B cell (primary cell): ENCODE measurements around the gene PRDM2. TPM values are rescaled to one million over a fixed set of nuclear protein-coding genes. Genes with fewer than 3 reads are reported as not detected.
A peak's percentile ranks its signal among the peaks of the same experiment; 100 is the strongest.
"Not testable (repeated sequence)": the region's sequence is repeated elsewhere in the genome, so short reads cannot be mapped to it uniquely, and the experiment has no call there.

Source experiments
- ATAC-seq: fragments of 200-7000 bp; cut with Tn5 transposase; one replicate; pipeline ENCODE4 v1.10.0; 2021; ENCODE audit warnings: low read depth, mild to moderate bottlenecking, moderate number of reproducible peaks, moderate library complexity
- CTCF ChIA-PET: fragments of 350-600 bp; sonication (Branson Sonifier 250); formaldehyde crosslinking; loops from one replicate; lab custom pipeline; 2021; ENCODE audit warnings: antibody characterized with exemption, inconsistent platforms; lab: Charles Lee
- POLR2A ChIA-PET: fragments of 350-600 bp; sonication (Branson Sonifier 250); formaldehyde crosslinking; loops from one replicate; lab custom pipeline; 2021; ENCODE audit warnings: antibody characterized with exemption; lab: Charles Lee
- DNase-seq: peaks from one replicate; pipeline ENCODE4 v3.0.0; 2013
- H2AFZ ChIP-seq: 2 replicates; pipeline ENCODE4 v1.6.1; 2012; ENCODE audit warnings: mild to moderate bottlenecking, low read depth, low read length; ENCODE audit not compliant: insufficient read depth, poor library complexity, severe bottlenecking
- H3K27ac ChIP-seq, 2 donors: 1 replicate in 1 of 2; 2 replicates in 1 of 2; pipeline ENCODE4 v1.5.1; 2012 to 2013; ENCODE audit warnings: low read length in 2 of 2, mild to moderate bottlenecking in 2 of 2, moderate library complexity in 1 of 2
- H3K27me3 ChIP-seq, 4 experiments: fragments of 200-600 bp in 1 of 4; sonication (generic) in 1 of 4; replicated peaks in 1 of 4; 1 replicate in 2 of 4; 2 replicates in 2 of 4; pipeline versions ENCODE4 v1.6.1 to v1.7.0; 2013 to 2016; ENCODE audit warnings: low read length in 3 of 4, mild to moderate bottlenecking in 2 of 4, mixed read lengths in 1 of 4, moderate library complexity in 1 of 4; ENCODE audit not compliant: insufficient read depth in 4 of 4, control insufficient read depth in 3 of 4; ENCODE audit errors: control extremely low read depth in 1 of 4
- H3K36me3 ChIP-seq, 2 experiments: replicated peaks in 1 of 2; 1 replicate in 1 of 2; 2 replicates in 1 of 2; pipeline versions ENCODE4 v1.6.1 to v1.7.1; 2013; ENCODE audit warnings: low read length in 1 of 2; ENCODE audit not compliant: insufficient read depth in 2 of 2, control insufficient read depth in 1 of 2; ENCODE audit errors: control extremely low read depth in 1 of 2, extremely low read depth in 1 of 2
- H3K4me1 ChIP-seq, 2 donors: fragments of 200-600 bp in 1 of 2; sonication (generic) in 1 of 2; 1 replicate in 1 of 2; 2 replicates in 1 of 2; pipeline versions ENCODE4 v1.5.1 to v1.6.1; 2013 to 2017; ENCODE audit warnings: low read length in 2 of 2; ENCODE audit not compliant: control insufficient read depth in 2 of 2, insufficient read depth in 2 of 2
- H3K4me2 ChIP-seq: replicated peaks from 2 replicates; pipeline ENCODE3; 2012; ENCODE audit warnings: mild to moderate bottlenecking, low read depth, low read length; ENCODE audit not compliant: poor library complexity, severe bottlenecking
- H3K4me3 ChIP-seq, 5 experiments: fragments of 200-600 bp in 1 of 5; sonication (generic) in 1 of 5; 1 replicate in 3 of 5; 2 replicates in 2 of 5; pipeline versions ENCODE4 v1.5.1 to v1.7.0; 2011 to 2016; ENCODE audit warnings: low read length in 4 of 5, mild to moderate bottlenecking in 4 of 5, low read depth in 2 of 5, control low read depth in 1 of 5, moderate library complexity in 1 of 5; ENCODE audit not compliant: insufficient read depth in 1 of 5; ENCODE audit errors: control extremely low read depth in 1 of 5, extremely low read depth in 1 of 5
- H3K79me2 ChIP-seq: fragments of 200-600 bp; sonication (generic); one replicate; pipeline ENCODE4 v1.6.0; 2016; ENCODE audit warnings: low read length; ENCODE audit not compliant: control insufficient read depth, insufficient read depth
- H3K9ac ChIP-seq: fragments of 200-600 bp; sonication (generic); 2 replicates; pipeline ENCODE4 v1.6.1; 2017; ENCODE audit warnings: mild to moderate bottlenecking, low read length, moderate library complexity
- H3K9me3 ChIP-seq, 3 donors: one replicate each; pipeline versions ENCODE4 v1.6.1 to v1.7.1; 2013; ENCODE audit warnings: low read length in 2 of 3; ENCODE audit not compliant: control insufficient read depth in 2 of 3, insufficient read depth in 1 of 3; ENCODE audit errors: control extremely low read depth in 1 of 3
- H4K20me1 ChIP-seq: 2 replicates; pipeline ENCODE4 v1.6.0; 2012; ENCODE audit warnings: mild to moderate bottlenecking, low read length; ENCODE audit not compliant: insufficient read depth, control insufficient read depth, poor library complexity, severe bottlenecking
- H3K27ac Mint-ChIP-seq: one replicate; pipeline ENCODE4 v1.8.0; 2021; ENCODE audit warnings: mixed read lengths
- H3K27me3 Mint-ChIP-seq: one replicate; pipeline ENCODE4 v1.8.0; 2021; ENCODE audit warnings: mixed read lengths
- H3K4me1 Mint-ChIP-seq: one replicate; pipeline ENCODE4 v1.8.0; 2021; ENCODE audit warnings: mixed read lengths
- H3K4me3 Mint-ChIP-seq: one replicate; pipeline ENCODE4 v1.8.0; 2021; ENCODE audit warnings: mixed read lengths
- H3K9me3 Mint-ChIP-seq: one replicate; pipeline ENCODE4 v1.8.0; 2022; ENCODE audit warnings: mixed read lengths; ENCODE audit not compliant: insufficient read depth
- EZH2 ChIP-seq: IDR thresholded peaks from 2 replicates; pipeline ENCODE4 v1.6.1; 2012; ENCODE audit warnings: borderline replicate concordance, low read depth, mild to moderate bottlenecking, moderate library complexity, low read length; ENCODE audit not compliant: insufficient read depth, poor library complexity, severe bottlenecking
- WGBS: methylation state at CpG from one replicate; pipeline ENCODE4 v1.1.5; 2013; ENCODE audit warnings: missing lambda C conversion rate; ENCODE audit not compliant: insufficient coverage; 5-methylcytosine and 5-hydroxymethylcytosine counted together
- intact Hi-C: fragments of 100-400 bp; cut with micrococcal nuclease; formaldehyde crosslinking; loops from one replicate; pipeline ENCODE4 v1.10.0; 2022
- polyA plus RNA-seq: library from polyadenylated mRNA; depleted of rRNA; stranded (reverse); fragments of >200 nt; gene quantifications from 2 replicates; pipeline ENCODE4 v1.2.3, GENCODE V29; 2012
- total RNA-seq, 2 donors: library from RNA; stranded (reverse); fragments of 120-200 nt in 1 of 2; gene quantifications; 1 replicate in 1 of 2; 2 replicates in 1 of 2; pipeline versions ENCODE4 v1.2.3 to v1.2.4, GENCODE V29; 2013 to 2022
- TF ChIP-seq, protein P1 (sequence below): fragments of 200-600 bp; IDR thresholded peaks from one replicate; pipeline ENCODE4 v1.8.0; 2022; ENCODE audit warnings: antibody characterized with exemption, mild to moderate bottlenecking

PRDM2 gene
- total and polyA plus RNA-seq, 2 donors (not counting 1 experiment from before 2014, with no cell fraction given), result 50.1 to 432 TPM

DNA sequence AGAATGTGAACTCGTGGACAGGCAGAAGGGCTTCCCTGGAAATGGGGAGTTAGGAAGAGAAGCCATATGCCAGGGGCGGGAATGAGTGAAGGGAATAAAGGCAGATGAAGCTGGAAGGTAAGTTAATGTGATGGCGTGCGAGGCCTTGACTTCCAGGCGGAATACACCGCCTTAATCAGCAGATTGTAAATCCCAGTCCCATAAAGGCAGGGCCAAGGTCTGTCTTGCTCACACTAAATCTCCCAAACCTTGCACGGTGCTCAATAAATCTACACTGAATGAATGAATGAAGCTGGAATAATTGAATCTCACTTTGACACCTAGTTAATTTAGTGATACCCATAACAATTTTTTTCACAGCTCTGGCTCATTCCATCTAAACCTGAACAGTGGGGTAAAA lies 16.8 kb upstream of the PRDM2 start:
- ATAC-seq (no peak), DNase-seq (no peak)
- Histone ChIP-seq H3K9me3 (no peaks in the 10 kb centered on the region), H3K4me2 (no peak overlapping the region), H3K27me3 (no peaks in the 10 kb centered on the region), H3K4me3 (no peak overlapping the region), H2AFZ (no peak overlapping the region), H3K36me3 (no peaks in the 10 kb centered on the region), H3K4me1 (no peaks in the 10 kb centered on the region), H4K20me1 (no peaks in the 10 kb centered on the region), H3K79me2 (no peaks in the 10 kb centered on the region), H3K27ac (no peak overlapping the region), H3K9ac (no peak overlapping the region)
- H3K27me3 Mint-ChIP-seq, result no peaks in the 10 kb centered on the region
- peaks cover 13% of the 10 kb centered on the region for H3K4me1 Mint-ChIP-seq
- intact Hi-C loops, result no loop called here
- no peak for TF ChIP-seq EZH2
- TF ChIP-seq, protein P1, sequence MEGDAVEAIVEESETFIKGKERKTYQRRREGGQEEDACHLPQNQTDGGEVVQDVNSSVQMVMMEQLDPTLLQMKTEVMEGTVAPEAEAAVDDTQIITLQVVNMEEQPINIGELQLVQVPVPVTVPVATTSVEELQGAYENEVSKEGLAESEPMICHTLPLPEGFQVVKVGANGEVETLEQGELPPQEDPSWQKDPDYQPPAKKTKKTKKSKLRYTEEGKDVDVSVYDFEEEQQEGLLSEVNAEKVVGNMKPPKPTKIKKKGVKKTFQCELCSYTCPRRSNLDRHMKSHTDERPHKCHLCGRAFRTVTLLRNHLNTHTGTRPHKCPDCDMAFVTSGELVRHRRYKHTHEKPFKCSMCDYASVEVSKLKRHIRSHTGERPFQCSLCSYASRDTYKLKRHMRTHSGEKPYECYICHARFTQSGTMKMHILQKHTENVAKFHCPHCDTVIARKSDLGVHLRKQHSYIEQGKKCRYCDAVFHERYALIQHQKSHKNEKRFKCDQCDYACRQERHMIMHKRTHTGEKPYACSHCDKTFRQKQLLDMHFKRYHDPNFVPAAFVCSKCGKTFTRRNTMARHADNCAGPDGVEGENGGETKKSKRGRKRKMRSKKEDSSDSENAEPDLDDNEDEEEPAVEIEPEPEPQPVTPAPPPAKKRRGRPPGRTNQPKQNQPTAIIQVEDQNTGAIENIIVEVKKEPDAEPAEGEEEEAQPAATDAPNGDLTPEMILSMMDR, result no peak
- ChIA-PET CTCF (interaction anchor here (1.1 to 1.4 kb wide), 2 partner anchors 9 to 18 kb away, joined by 3 read pairs; no protein-coding TSS in a partner anchor), POLR2A (no interaction called here)
- WGBS, result 91% methylated on average over 1 of the region's 7 CpGs
- H3K27ac Mint-ChIP-seq, result peak overlapping the region; percentile 43
- no peaks in the 10 kb centered on the region for H3K9me3 Mint-ChIP-seq
- H3K4me3 Mint-ChIP-seq, result no peak overlapping the region

DNA sequence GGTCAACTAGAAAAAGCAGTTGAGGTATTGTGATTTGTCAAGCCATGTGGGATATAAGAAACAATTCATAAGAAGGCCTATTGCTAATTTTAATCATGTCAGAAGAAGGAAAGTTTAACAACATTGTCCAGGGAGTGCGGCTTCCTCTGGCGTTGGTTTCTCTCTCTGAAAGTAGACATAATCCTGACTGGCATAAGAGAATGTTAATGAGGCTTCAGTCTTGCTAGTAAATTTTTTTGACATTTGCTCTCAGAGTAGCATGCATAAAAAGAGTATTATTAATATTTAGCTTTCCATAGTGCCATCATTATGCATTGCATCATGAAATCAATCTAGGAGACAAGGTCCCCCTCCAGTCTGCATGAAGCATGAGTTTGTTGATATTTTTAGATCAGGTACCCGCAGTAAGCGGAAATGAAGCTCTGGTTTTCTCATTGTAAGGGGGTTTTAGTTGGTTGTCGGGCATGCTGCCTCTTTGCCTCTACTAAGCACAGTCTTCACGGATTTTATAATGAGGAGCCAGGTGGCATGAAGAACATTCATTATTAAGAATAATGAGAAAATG lies 12.8 kb upstream of the PRDM2 start:
- no peak for ATAC-seq
- WGBS, result 100% methylated on average over 2 of the region's 6 CpGs
- Histone ChIP-seq H3K4me2 (no peak overlapping the region), H3K4me3 (no peak overlapping the region), H3K9ac (no peak overlapping the region), H4K20me1 (no peaks in the 10 kb centered on the region), H3K27me3 (no peaks in the 10 kb centered on the region), H3K27ac (peak overlapping the region in 1 of 2 donors; percentile 41), H3K9me3 (peaks cover 0 to 4% (median 3%) of the 10 kb centered on the region in 3 donors), H3K79me2 (no peaks in the 10 kb centered on the region), H2AFZ (no peak overlapping the region), H3K36me3 (no peaks in the 10 kb centered on the region), H3K4me1 (no peaks in the 10 kb centered on the region)
- H3K27me3 Mint-ChIP-seq, result no peaks in the 10 kb centered on the region
- CTCF ChIA-PET, result interaction anchor here (0.7 kb wide), 1 partner anchor 38 kb away, joined by 5 read pairs; no protein-coding TSS in a partner anchor
- H3K4me3 Mint-ChIP-seq, result peak overlapping the region; percentile 7
- POLR2A ChIA-PET, result no interaction called here
- peaks cover 8% of the 10 kb centered on the region for H3K4me1 Mint-ChIP-seq
- intact Hi-C loops, result no loop called here
- no peaks in the 10 kb centered on the region for H3K9me3 Mint-ChIP-seq
- no peak overlapping the region for H3K27ac Mint-ChIP-seq
- peak; percentile 36 for DNase-seq
- TF ChIP-seq EZH2, result no peak
- TF ChIP-seq, protein P1, result no peak

DNA sequence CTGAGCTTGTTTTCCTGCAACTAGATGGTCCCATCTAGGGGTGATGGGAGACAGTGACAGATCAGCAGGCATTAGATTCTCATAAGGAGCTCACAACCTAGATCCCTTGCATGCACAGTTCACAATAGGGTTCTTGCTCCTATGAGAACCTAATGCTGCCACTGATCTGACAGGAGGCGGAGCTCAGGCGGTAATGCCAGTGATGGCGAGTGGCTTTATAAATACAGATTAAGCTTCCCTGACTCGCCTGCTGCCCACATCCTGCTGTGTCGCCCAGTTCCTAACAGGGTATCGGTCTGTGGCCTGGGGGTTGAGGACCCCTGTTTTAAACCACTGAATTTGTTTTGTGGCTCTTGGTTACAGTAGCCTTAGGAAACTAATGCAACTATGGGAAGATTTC lies 6.9 kb upstream of the PRDM2 start:
- H3K4me3 Mint-ChIP-seq, H3K4me3 ChIP-seq, DNase-seq, intact Hi-C loops, H2AFZ ChIP-seq, H3K79me2 ChIP-seq, H3K9me3 Mint-ChIP-seq, H3K27me3 ChIP-seq, H3K4me1 ChIP-seq, H3K27me3 Mint-ChIP-seq, H4K20me1 ChIP-seq, H3K4me2 ChIP-seq, ATAC-seq, H3K9me3 ChIP-seq, H3K4me1 Mint-ChIP-seq, H3K27ac ChIP-seq, H3K9ac ChIP-seq, H3K36me3 ChIP-seq: not testable (repeated sequence)
- 31% methylated on average over 6 of the region's 6 CpGs for WGBS
- ChIA-PET POLR2A (interaction anchor here (0.8 to 1.4 kb wide), 2 partner anchors 14 to 59 kb away, joined by 4 to 8 read pairs; no protein-coding TSS in a partner anchor), CTCF (interaction anchor here (0.5 to 1.8 kb wide), 5 partner anchors 9 to 32 kb away, joined by 3 to 7 read pairs (median 4); no protein-coding TSS in a partner anchor)
- peak overlapping the region; percentile 4 for H3K27ac Mint-ChIP-seq
